Right atrium auricular region (tissue), 2 donors: ENCODE measurements around the gene FFAR3. TPM values are rescaled to one million over a fixed set of nuclear protein-coding genes. Genes with fewer than 3 reads are reported as not detected.
"Not testable (repeated sequence)": the region's sequence is repeated elsewhere in the genome, so short reads cannot be mapped to it uniquely, and the experiment has no call there.

Experiments used
- DNase-seq: peaks from one replicate; pipeline ENCODE4 v3.0.0-alpha.2; 2019; ENCODE audit warnings: low spot score
- H3K27ac ChIP-seq, 2 donors: fragments of 200-600 bp; sonication (generic); 1 replicate in 1 of 2; 2 replicates in 1 of 2; pipeline ENCODE4 v1.5.1; 2016 to 2019
- H3K27me3 ChIP-seq, 2 donors: fragments of 200-600 bp; sonication (generic); one replicate each; pipeline versions ENCODE4 v1.5.1 to v1.6.0; 2017 to 2019
- H3K36me3 ChIP-seq: fragments of 200-600 bp; sonication (generic); one replicate; pipeline ENCODE4 v1.5.1; 2016
- H3K4me1 ChIP-seq, 2 donors: fragments of 200-600 bp; sonication (generic); one replicate each; pipeline versions ENCODE4 v1.5.1 to v1.6.0; 2017 to 2019
- H3K4me3 ChIP-seq, 2 donors: fragments of 200-600 bp; sonication (generic); 1 replicate in 1 of 2; 2 replicates in 1 of 2; pipeline ENCODE4 v1.5.1; 2017 to 2019; ENCODE audit warnings: mild to moderate bottlenecking in 1 of 2, moderate library complexity in 1 of 2
- H3K9me3 ChIP-seq, 2 donors: fragments of 200-600 bp; sonication (generic); one replicate each; pipeline ENCODE4 v1.5.1; 2019
- total RNA-seq, 2 donors: library from RNA; depleted of rRNA; stranded (reverse); fragments of >200 nt; gene quantifications; one replicate each; pipeline ENCODE4 v1.1.0, GENCODE V29; 2016
- TF ChIP-seq, protein P1 (sequence below), 2 donors: fragments of 200-600 bp; sonication (generic); IDR thresholded peaks; one replicate each; pipeline ENCODE4 v1.5.1; 2019; ENCODE audit warnings: antibody characterized with exemption in 2 of 2

Gene FFAR3
- total RNA-seq, 2 donors from 2014 or later, result not detected

DNA sequence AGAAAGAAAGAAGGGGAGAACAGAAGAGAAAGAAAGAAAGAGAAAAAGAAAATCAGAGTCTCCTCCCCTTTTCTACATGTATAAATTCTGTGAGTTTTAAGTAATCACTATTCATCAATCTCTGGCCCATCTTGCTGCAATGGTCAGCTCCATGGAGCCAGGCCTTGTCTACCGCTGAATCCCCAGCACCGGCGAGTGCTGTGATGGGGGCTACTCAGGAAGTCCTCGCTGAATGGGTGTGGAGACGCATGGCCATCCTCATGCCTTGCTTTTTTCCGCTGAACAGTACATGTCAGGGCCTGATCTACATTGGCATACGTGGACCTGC lies 42.5 kb downstream of the FFAR3 start:
- no peaks in the 10 kb centered on the region for H3K27me3 ChIP-seq
- no peak for DNase-seq
- H3K4me3 ChIP-seq, result no peak overlapping the region
- no peaks in the 10 kb centered on the region for H3K4me1 ChIP-seq
- H3K36me3 ChIP-seq, result no peaks in the 10 kb centered on the region
- TF ChIP-seq, protein P1, sequence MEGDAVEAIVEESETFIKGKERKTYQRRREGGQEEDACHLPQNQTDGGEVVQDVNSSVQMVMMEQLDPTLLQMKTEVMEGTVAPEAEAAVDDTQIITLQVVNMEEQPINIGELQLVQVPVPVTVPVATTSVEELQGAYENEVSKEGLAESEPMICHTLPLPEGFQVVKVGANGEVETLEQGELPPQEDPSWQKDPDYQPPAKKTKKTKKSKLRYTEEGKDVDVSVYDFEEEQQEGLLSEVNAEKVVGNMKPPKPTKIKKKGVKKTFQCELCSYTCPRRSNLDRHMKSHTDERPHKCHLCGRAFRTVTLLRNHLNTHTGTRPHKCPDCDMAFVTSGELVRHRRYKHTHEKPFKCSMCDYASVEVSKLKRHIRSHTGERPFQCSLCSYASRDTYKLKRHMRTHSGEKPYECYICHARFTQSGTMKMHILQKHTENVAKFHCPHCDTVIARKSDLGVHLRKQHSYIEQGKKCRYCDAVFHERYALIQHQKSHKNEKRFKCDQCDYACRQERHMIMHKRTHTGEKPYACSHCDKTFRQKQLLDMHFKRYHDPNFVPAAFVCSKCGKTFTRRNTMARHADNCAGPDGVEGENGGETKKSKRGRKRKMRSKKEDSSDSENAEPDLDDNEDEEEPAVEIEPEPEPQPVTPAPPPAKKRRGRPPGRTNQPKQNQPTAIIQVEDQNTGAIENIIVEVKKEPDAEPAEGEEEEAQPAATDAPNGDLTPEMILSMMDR (IDR thresholded peaks at IDR 0.05), result no peak
- no peaks in the 10 kb centered on the region for H3K9me3 ChIP-seq
- no peak overlapping the region for H3K27ac ChIP-seq

DNA sequence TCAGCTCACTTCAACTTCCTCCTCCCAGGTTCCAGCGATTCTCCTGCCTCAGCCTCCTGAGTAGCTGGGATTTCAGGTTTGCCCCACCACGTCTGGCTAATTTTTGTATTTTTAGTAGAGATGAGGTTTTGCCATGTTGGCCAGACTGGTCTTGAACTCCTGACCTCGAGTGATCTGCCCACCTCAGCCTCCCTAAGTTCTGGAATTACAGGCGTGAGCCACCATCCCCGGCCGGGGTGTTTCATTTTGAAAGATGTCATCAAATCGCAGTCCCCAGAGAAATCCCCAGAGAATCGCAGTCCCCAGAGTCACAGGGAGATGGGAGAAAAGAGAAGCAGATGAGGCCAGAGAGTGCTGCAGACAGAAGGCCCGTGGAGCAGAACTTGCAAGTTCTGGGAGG lies 43.2 kb downstream of the FFAR3 start:
- not testable (repeated sequence) for H3K9me3 ChIP-seq, H3K27me3 ChIP-seq, DNase-seq, H3K4me3 ChIP-seq, H3K36me3 ChIP-seq, H3K4me1 ChIP-seq, H3K27ac ChIP-seq

DNA sequence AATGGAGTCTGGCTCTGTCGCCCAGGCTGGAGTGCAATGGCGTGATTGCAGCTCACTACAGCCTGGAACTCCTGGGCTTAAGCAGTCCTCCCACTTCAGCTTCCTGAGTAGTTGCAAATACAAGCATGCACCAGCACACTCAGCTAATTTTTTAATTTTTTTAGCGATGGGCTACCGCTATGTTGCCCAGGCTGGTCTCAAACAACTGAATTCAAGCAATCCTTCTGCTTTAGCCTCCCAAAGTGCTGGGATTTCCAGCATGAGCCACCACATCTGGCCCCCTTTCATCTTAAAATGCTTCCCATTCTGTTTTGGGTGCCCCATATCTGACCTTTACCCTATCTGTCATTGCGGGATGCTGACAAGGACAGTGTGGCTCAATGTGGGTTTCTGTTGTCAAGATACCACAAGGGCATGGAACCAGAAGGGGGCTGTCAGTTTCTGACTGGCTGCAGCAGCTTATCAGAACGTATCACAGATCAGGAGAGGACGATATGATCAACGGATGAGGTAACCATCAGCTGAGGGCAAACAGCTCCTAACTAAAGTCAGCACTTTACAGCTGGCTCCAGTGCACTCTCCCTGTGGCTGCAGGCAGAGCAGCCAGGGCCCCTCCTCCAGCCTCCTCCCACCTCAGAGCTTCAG lies 45.0 kb downstream of the FFAR3 start:
- Histone ChIP-seq H3K27ac (no peak overlapping the region), H3K4me3 (no peak overlapping the region), H3K36me3 (no peaks in the 10 kb centered on the region), H3K4me1 (no peaks in the 10 kb centered on the region), H3K27me3 (no peaks in the 10 kb centered on the region), H3K9me3 (no peaks in the 10 kb centered on the region)
- TF ChIP-seq, protein P1 (IDR thresholded peaks at IDR 0.05), result no peak
- no peak for DNase-seq

DNA sequence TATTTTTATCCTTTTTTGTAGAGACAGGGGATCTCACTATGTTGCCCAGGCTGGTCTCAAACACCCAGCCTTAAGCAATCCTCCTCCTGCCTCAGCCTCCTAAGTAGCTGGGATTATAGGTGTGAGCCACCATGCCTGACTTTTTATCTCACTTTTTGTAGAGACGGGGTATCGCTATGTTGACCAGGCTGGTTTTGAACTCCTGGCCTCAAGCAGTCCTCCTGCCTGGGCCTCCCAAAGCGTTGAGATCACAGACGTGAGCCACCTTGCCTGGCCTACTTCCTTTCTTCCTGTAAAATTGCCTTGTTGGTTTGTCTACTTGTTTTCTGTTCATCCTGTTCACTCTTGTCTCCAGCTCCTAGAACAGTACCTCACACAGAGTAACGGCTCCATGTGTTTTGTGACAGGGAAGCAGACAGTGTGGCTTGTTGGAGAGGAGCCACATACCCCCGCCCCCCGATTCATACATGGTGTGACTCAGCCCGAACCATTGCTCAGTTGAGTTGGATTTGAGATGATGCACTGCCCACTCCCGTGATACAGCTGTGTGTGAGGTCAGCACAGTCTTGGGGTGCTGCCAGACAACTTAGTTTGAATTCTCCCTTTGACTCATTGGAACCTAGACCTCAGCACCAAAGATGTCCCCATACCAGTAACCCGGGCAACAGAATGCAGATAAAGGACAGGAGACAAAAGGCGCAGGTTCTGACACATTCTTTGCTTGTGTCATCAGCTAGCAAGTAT lies 46.8 kb downstream of the FFAR3 start:
- Histone ChIP-seq H3K27me3 (no peaks in the 10 kb centered on the region), H3K4me3 (no peak overlapping the region), H3K36me3 (no peaks in the 10 kb centered on the region), H3K4me1 (no peaks in the 10 kb centered on the region), H3K9me3 (no peaks in the 10 kb centered on the region), H3K27ac (no peak overlapping the region)
- TF ChIP-seq, protein P1 (IDR thresholded peaks at IDR 0.05), result no peak
- DNase-seq, result no peak

DNA sequence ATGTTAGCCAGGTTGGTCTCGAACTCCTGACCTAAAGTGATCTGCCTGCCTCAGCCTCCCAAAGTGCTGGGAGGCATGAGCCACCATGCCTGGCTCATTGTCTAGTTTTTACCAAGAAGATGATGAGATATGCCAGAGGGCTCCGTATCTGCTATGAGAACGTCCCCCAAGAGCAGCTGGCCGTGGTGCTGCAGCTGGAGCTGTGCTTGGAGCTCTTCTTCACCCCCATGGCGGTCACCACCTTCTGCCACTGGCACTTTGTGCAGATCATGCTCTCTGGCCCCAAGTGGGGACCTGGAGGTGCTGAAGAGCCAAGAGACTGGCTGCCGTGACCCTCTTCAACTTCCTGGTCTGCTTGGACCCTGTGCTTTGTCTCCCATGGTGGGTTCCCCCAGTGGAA lies 49.4 kb downstream of the FFAR3 start:
- no peak for DNase-seq
- no peak overlapping the region for H3K27ac ChIP-seq
- TF ChIP-seq, protein P1 (IDR thresholded peaks at IDR 0.05), result no peak

DNA sequence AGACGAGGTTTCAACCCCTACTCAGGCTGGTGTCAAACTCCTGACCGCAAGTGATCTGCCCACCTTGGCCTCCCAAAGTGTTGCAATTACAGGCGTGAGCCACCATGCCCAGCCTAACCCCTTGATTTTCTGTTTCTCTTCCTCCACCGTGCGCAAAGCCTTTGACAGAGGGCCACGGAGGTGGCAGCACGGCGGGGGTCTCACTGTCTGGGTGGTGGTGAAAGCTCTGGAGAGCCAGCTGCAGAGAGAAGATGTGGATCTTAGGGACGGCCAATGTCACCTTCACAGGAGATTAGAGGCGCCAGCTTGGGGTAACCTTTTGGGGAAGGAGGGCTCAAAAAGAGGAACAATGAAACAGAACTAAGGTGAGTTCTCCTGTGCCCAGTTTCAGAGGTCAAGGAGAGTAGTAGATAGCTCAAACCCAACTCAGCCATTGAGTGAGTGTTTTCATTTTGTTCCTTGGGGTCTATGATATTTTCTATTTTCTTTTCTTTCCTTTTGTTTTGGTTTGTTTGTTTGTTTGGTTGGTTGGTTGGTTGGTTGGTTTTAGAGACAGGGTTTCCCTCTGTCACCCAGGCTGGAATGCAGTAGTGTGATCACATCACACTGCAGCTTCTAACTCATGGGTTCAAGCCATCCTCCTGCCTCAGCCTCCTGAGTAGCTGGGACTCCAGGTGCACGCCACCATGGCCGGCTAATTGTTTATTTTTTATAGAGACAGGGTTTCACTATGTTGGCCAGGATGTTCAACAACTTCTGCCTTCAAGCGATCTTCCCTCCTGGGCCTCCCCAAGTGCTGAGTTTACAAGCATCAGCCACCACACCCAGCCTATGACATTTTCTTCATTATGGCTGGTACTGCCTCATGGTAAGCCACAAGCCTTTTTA lies 50.3 kb downstream of the FFAR3 start:
- Histone ChIP-seq H3K27ac (no peak overlapping the region), H3K9me3 (no peaks in the 10 kb centered on the region), H3K4me1 (no peaks in the 10 kb centered on the region), H3K36me3 (no peaks in the 10 kb centered on the region), H3K27me3 (no peaks in the 10 kb centered on the region), H3K4me3 (no peak overlapping the region)
- no peak for DNase-seq
- TF ChIP-seq, protein P1 (IDR thresholded peaks at IDR 0.05), result no peak

More for the DNA sequence above, 49.4 kb downstream of the FFAR3 start:
- no peaks in the 10 kb centered on the region for H3K36me3 ChIP-seq
- no peaks in the 10 kb centered on the region for H3K4me1 ChIP-seq
- H3K27me3 ChIP-seq, result no peaks in the 10 kb centered on the region
- H3K9me3 ChIP-seq, result no peaks in the 10 kb centered on the region
- H3K4me3 ChIP-seq, result no peak overlapping the region
